Kidney (tissue), 14 donors: Measurements from ENCODE around the gene ITGA3. TPM values are rescaled to one million over a fixed set of nuclear protein-coding genes. Genes with fewer than 3 reads are reported as not detected.

Experiments
- DNase-seq, 5 donors: peaks; one replicate each; pipeline ENCODE4 v3.0.0-alpha.2; 2013 to 2020
- FAIRE-seq: peaks from 2 replicates; lab custom pipeline; 2012; peaks lifted over from hg19 to GRCh38; lab: Jason Lieb, UNC
- H3K27ac ChIP-seq, 2 donors: one replicate each; pipeline ENCODE4 v1.7.0; 2013; ENCODE audit warnings: low read depth in 2 of 2, low read length in 2 of 2, inconsistent platforms in 1 of 2
- H3K27me3 ChIP-seq: one replicate; pipeline ENCODE4 v1.7.1; 2013; ENCODE audit warnings: low read length, inconsistent platforms; ENCODE audit not compliant: control insufficient read depth, insufficient read depth
- H3K36me3 ChIP-seq, 3 donors: one replicate each; pipeline versions ENCODE4 v1.7.0 to v1.7.1; 2013; ENCODE audit warnings: low read length in 3 of 3, control low read depth in 1 of 3, inconsistent platforms in 1 of 3; ENCODE audit not compliant: insufficient read depth in 3 of 3, control insufficient read depth in 2 of 3
- H3K4me1 ChIP-seq, 3 donors: one replicate each; pipeline versions ENCODE4 v1.7.0 to v1.7.1; 2013; ENCODE audit warnings: low read length in 3 of 3, inconsistent platforms in 1 of 3, low read depth in 1 of 3; ENCODE audit not compliant: control insufficient read depth in 2 of 3, insufficient read depth in 2 of 3
- H3K4me3 ChIP-seq, 3 donors: one replicate each; pipeline versions ENCODE4 v1.7.0 to v1.8.1; 2013; ENCODE audit warnings: low read length in 3 of 3, control low read depth in 1 of 3, inconsistent platforms in 1 of 3
- H3K9ac ChIP-seq, 3 donors: one replicate each; pipeline versions ENCODE4 v1.7.0 to v1.7.1; 2013; ENCODE audit warnings: low read length in 3 of 3, control low read depth in 1 of 3, inconsistent platforms in 1 of 3
- H3K9me3 ChIP-seq, 3 donors: one replicate each; pipeline versions ENCODE4 v1.7.0 to v1.7.1; 2013; ENCODE audit warnings: low read length in 3 of 3, control low read depth in 1 of 3, inconsistent platforms in 1 of 3; ENCODE audit not compliant: control insufficient read depth in 2 of 3, insufficient read depth in 1 of 3
- CTCF ChIP-seq: IDR thresholded peaks from 3 replicates; pipeline ENCODE4 v1.5.1; 2012; ENCODE audit warnings: mild to moderate bottlenecking, moderate library complexity, borderline replicate concordance; ENCODE audit not compliant: insufficient read depth; ENCODE audit errors: extremely low read depth
- intact Hi-C: fragments of 100-400 bp; cut with DNase I; formaldehyde crosslinking; loops from one replicate; pipeline ENCODE4 v1.11.1; 2022
- polyA plus RNA-seq: library from polyadenylated mRNA; stranded (reverse); fragments of 350-450 nt; fragmentation: Illumina TruSeq; extraction: RNeasy Lipid Tissue Mini Kit (QIAGEN cat#74804); gene quantifications from one replicate; pipeline ENCODE4 v1.2.3, GENCODE V29; 2014; ENCODE audit warnings: low read depth, low replicate concordance; ENCODE audit not compliant: insufficient read depth
- total RNA-seq: library from RNA; stranded (reverse); fragmentation: NEBNext Ultra II Directional; extraction: Animal tissue kit (Norgen Biotek cat#: 25700); gene quantifications from one replicate; pipeline ENCODE4 v1.2.1, GENCODE V29; 2021
- donor health status: control.
- donor health status: control.
- donor health status: control.
- donor health status: control.
- donor health status: control.
- donor health status: DM: yes; HTN: yes; CAD: no.
- donor health status: Normal renal cell carcinoma (clear cell type).

Gene ITGA3
- total and polyA plus RNA-seq, 2 donors from 2014 or later, result 117 to 367 TPM

DNA sequence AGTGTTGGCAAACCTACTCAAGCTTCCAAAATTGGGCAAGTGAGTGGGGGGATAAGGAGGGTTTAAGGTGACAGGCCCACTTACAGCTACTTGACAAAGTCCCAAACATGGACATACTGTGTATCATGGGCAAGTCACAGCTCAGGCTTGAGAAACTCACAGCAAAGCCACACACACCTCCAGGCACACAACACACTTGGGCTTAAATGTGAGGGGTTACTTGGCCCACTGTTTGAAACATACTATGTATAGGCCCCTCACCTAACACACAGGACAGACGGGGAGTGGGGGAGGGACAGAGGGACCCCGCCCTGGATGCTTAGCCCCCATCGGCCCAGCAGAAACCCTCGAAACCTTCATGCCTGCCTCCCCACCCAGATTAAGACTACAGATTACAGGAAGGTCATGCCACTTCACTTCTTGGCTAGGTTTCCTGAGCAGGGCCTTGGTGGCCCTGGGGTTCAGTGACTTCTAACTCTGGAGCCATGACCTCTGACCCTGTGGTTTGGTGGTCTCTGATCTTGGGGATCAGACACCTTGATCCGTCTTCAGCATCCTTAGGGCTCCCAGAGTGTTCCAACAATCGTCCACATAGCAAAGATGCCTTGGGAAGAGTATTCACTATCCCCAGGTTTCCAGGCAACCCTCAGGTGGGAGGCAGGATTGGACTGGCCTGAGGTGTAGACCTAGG, 76.3 kb downstream of the ITGA3 start:
- H3K4me3 ChIP-seq, result no peak overlapping the region
- no peaks in the 10 kb centered on the region for H3K27me3 ChIP-seq
- H3K36me3 ChIP-seq, result peaks cover 0 to 7% (median 0%) of the 10 kb centered on the region in 3 donors
- TF ChIP-seq CTCF, result no peak
- H3K27ac ChIP-seq, result peak overlapping the region in 1 of 2 donors; percentile 60
- FAIRE-seq (no peak), DNase-seq (no peak)
- H3K9ac ChIP-seq, result peak overlapping the region in 1 of 3 donors; percentile 38
- intact Hi-C loops, result no loop called here
- H3K9me3 ChIP-seq, result no peaks in the 10 kb centered on the region
- H3K4me1 ChIP-seq, result peaks cover 0 to 26% (median 21%) of the 10 kb centered on the region in 3 donors

- FAIRE-seq, result no peak
- H3K4me1 ChIP-seq, result peaks cover 0 to 22% (median 21%) of the 10 kb centered on the region in 3 donors
- peak overlapping the region; percentile 56 to 65 for H3K27ac ChIP-seq
Measured at GRCh38 chr17:50133028-50133768, 77.3 kb downstream of the ITGA3 start.

DNA sequence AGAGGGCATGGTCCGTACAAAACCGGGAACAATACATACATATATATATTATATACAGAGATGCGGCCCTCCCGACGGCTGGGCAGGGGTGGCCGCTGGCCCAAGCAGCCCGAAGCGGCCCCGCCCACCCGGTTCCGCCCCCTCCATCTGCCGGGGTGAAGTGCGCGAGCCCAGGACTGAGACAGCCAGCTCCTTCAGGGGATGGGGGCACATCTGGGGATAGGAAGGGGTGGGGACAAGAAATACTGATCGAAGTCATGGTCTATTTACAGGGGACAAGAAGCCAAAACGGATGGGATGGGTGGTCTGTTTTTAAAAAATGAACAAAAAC, 77.8 kb downstream of the ITGA3 start:
- H3K36me3 ChIP-seq, result peaks cover 5 to 16% (median 13%) of the 10 kb centered on the region in 3 donors
- no peak overlapping the region for H3K4me3 ChIP-seq
- peaks cover 0 to 27% (median 18%) of the 10 kb centered on the region in 3 donors for H3K4me1 ChIP-seq
- FAIRE-seq (no peak), DNase-seq (no peak)
- no peaks in the 10 kb centered on the region for H3K9me3 ChIP-seq
- H3K9ac ChIP-seq, result no peak overlapping the region
- peak overlapping the region; percentile 56 to 65 for H3K27ac ChIP-seq
- H3K27me3 ChIP-seq, result no peaks in the 10 kb centered on the region
- intact Hi-C loops, result no loop called here
- no peak for TF ChIP-seq CTCF

More at GRCh38 chr17:50133028-50133768, 77.3 kb downstream of the ITGA3 start:
- DNase-seq, result no peak
- Histone ChIP-seq H3K4me3 (no peak overlapping the region), H3K9ac (peak overlapping the region in 1 of 3 donors; percentile 38), H3K9me3 (no peaks in the 10 kb centered on the region), H3K36me3 (peaks cover 1 to 10% (median 8%) of the 10 kb centered on the region in 3 donors), H3K27me3 (no peaks in the 10 kb centered on the region)
- no peak for TF ChIP-seq CTCF
- intact Hi-C loops, result no loop called here
